Suppressor macrophage treated with lipopolysaccharide for 1 hour (primary cell): ENCODE measurements around the gene FGFRL1.

Experiments
- DNase-seq, 3 donors: peaks; one replicate each; pipeline ENCODE4 v3.0.0-alpha.2; 2020 to 2022

FGFRL1 gene, protein sequence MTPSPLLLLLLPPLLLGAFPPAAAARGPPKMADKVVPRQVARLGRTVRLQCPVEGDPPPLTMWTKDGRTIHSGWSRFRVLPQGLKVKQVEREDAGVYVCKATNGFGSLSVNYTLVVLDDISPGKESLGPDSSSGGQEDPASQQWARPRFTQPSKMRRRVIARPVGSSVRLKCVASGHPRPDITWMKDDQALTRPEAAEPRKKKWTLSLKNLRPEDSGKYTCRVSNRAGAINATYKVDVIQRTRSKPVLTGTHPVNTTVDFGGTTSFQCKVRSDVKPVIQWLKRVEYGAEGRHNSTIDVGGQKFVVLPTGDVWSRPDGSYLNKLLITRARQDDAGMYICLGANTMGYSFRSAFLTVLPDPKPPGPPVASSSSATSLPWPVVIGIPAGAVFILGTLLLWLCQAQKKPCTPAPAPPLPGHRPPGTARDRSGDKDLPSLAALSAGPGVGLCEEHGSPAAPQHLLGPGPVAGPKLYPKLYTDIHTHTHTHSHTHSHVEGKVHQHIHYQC

GRCh38 chr4:1011022-1011665 is at the start of gene FGFRL1:
Gene FGFRL1 (plus strand): TSS chr4:1011626. CDS start chr4:1012486, 860 bp downstream.
- peak; percentile 88 to 98 (median 96) for DNase-seq

GRCh38 chr4:962231-963208 is 48.9 kb upstream of the FGFRL1 start:
- DNase-seq: no peak

GRCh38 chr4:963276-964225 is 47.9 kb upstream of the FGFRL1 start:
- no peak for DNase-seq

DNA sequence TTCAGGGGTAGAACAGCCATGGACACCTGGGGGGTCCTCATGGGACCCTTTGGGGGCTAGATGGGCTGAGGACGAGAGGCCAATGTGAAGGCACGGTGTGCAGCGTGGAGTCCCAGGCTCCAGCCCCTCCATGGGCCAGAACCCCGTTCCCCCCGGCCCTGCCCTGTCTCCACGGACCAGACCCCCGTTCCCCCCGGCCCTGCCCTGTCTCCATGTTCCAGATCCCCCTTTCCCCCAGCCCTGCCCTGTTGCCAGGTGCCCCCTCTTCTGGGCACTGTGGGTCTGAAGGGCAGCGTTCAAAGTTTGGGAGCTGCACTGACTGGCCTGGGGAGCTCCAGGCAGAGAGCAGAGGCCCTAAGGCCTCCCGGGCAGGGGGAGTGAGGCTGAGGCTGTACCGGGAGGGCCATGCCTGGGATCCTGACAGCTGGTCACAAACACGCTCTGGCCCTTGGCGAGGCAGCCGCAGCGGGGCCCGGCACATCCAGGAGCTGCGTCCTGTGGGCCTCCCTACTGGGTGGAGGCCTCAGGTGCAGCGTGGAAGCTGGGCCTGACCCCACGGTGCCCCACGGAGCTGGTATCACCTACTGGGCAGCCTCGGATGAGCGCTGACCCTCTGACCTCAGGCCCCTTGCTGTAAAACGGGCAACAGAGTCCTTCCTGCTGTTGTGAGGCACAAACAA is 46.9 kb upstream of the FGFRL1 start:
- DNase-seq: no peak

DNA sequence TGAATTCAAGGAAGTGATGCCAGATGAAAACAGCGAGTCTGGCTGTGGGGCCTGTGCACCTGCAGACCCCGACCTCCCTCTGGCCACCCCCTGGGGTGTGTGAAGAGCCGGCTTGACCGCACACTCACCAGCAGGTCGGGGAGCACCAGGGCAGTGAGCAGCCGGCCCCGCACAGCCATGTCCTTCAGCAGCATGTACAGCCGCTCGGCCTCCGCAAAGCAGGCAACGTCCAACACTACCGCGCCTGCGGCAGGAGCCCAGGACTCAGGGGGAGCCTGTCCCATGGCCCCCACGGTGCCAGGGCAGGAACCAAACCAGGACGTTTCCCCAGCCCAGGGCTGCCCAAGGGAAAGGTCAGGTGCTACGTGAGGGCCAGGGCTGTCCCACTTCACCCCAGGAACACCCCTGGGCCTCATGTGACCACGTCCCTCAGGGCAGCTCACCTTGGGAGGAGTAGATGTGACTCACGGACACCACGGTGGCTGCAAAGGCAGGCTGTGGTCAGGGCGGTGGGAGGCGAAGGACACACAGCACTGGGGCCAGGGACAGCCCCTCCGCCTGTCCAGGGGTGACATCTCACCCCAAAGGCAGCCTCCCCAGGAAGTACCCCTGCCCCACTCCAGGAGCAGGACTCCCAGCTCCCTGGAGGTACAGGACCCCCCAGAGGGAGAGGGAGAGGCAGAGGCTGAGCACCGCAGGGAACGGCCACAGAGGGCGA is 46.2 kb upstream of the FGFRL1 start:
- DNase-seq: no peak

GRCh38 chr4:965766-966134 is 45.7 kb upstream of the FGFRL1 start:
- DNase-seq: no peak

DNA sequence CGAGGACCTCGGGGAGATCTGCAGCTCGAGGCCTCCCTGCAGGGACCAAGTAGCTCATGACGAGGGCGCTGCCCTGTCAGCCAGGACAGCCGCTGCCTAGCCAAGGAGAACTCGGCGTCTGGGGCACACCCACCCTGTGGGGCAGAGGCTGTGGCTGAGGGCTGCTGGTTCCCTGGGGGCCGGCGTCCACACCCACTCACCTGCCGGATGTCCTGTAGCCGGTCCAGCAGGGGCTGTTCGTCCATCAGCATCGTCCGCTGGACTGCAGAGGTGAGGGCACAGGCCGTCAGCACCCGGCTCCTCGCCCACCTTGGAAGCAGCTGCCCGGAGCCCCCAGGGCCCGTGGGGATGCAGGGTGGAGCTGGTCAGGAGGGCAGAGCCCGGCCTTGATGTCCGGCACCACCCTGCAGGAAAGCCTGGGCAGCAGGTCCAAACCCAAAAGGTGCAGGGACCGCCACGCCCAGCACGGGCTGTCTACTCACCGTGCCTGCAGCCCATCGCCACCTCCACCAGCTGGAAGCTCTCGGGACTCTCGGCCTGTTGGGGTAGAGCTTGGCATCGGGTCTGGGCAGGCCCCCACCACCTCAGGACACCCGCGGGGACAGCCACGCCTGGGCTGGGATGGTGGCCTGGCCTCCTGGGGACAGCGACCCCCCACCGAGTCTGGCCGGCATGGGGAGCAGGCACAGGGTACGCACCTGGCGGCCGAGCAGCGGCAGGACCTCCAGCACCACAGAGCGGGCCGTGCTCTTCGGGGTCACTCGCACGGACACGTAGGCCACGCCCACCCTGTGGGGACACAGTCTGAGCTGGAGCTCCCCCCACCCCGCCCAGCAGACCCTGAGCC is 44.9 kb upstream of the FGFRL1 start:
- no peak for DNase-seq

DNA sequence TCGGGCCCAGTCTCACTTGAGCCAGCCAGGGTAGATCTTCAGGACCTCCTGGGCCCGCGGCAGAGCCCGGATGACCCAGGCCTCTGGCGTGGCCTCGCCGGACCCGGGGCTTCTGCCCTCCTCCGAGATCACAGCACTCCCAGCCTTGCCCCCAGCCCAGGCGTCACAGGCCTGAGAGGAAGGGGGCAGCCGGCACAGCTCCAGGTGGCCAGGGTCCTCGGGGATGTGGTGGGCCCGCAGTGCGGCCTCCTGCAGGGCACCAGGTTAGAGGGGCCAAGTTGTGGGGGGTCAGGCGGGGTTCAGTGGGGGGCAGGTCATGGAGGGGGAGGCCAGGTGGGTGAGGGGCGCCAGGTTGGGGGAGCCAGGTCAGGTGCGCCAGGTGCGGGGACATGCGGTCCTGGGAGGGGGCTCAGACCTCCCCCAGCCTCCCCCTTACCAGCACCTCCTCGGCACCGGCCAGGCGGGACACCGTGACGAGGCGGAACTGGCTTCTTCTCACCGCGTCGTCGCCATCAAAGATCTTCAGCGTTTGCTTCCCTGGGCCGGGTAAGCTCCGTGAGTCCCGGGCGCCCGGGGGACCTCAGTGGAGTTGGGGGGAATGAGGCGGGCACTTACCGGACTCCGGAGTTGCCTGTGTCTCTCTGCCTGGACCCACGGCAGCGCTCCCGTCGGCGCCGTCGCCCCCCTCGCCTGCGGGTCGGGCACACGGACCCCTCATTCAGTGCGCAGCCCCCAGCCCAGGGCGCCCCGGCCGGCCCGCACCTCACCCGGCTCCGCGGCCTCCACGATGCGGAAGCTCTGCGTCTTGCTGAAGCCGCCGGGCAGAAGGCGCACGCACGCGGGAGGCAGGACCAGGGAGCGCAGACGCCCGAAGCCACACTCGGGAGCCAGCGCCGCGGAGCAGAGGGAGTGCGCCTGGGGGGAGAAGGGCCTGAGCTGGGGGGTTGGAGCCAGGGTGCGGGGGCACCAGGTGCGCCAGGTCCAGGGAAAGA is 44.0 kb upstream of the FGFRL1 start:
- peak in 2 of 3 donors; percentile 14 to 49 for DNase-seq

GRCh38 chr4:968221-968620 is 43.2 kb upstream of the FGFRL1 start:
- no peak for DNase-seq

DNA sequence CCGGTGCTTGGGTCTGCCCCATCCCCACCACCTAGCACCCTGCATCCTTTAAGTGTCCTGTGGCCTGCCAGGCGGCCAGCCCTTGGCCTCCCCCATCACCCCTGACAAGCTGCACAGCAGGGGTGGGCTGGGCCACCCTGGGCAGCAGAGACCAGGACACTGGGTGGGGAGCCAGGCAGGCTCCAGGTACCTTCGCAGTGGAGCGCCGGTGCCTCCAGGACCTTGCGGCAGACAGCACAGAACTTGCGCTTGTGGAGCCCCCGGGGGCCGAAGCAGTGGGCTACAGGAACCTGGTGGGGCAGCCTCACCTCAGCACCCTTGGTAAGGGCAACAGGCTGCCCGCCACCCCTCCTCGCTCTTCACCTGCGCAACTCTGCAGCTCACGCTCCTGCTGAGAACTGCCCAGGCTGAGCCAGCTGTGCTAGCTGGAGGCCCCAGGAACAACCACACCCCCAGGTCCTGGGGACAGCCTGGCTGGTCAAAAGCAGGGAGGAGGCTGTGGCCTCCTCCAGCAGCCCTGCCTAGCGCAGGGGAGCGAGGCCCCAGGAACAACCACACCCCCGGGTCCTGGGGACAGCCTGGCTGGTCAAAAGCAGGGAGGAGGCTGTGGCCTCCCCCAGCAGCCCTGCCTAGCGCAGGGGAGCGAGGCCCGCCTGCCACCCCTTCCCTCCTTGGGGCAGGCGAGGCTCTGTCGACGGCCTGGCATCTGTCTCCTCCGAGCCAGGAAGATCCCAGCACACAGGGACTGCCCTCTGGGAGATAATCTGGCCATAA is 42.6 kb upstream of the FGFRL1 start:
- DNase-seq: no peak

DNA sequence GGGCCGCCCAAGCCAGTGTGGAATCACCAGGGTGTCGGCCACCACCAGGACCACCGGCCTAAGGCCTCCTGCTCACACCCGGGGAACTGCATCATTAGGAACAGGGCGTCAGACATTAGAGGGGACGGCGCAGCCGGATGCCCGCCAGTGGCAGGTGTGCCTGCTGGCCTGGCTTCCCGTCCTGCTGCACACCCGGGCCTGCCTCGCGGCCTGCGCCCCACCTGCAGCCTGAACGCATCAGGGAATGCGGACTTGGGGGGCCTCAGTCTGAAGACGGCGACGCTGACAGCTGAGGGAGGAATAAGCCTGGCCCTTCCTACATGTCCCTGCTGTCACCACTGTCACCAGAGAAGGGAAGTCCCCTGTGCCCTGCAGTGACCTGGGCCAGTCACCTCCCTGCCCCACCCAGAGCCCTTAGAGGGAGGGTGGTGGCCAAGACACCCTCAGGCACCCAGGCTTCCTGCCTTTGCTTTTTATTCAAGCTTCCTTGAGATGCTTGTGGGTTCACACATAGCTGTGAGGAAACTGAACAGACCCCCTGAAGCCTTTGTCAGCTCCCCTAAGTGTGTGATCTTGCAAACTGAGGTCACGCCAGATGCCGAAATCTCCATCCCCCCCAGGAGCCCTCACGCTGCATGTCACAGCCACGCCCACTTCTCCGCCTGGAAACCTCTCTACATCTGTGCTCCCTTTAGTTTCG is 41.2 kb upstream of the FGFRL1 start:
- peak in 2 of 3 donors; percentile 12 to 40 for DNase-seq

DNA sequence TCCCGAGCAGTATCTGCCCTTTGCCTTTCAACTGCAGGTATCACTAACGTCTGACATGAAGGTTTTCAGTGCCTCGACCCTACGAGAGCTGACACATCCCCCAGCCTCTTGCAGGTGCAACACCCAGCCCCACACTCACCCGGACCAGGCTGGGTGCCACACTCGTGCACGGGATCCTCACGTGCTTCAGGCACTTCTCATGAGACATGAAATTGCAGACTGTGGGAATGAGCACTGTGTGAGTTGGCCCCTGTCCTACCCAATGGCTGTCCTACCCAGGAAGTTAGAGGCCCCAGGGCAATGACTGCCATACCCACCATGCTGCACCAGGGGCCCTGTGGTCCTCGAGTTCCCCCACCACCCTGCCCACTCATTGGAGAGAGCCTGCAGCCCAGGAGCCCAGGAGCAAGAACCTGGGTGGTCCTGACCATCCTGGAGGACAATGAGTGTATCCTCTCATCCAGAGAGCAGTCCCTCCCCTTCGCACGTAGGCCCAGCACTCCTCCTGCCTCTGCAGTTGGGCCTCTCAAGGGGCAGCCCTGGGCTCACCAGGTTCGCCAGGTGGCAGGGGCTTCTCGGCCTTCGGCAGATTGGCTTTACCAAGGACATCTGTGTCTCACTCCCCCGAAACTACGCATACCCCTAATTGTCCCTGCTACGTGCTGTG is 40.4 kb upstream of the FGFRL1 start:
- DNase-seq: no peak

DNA sequence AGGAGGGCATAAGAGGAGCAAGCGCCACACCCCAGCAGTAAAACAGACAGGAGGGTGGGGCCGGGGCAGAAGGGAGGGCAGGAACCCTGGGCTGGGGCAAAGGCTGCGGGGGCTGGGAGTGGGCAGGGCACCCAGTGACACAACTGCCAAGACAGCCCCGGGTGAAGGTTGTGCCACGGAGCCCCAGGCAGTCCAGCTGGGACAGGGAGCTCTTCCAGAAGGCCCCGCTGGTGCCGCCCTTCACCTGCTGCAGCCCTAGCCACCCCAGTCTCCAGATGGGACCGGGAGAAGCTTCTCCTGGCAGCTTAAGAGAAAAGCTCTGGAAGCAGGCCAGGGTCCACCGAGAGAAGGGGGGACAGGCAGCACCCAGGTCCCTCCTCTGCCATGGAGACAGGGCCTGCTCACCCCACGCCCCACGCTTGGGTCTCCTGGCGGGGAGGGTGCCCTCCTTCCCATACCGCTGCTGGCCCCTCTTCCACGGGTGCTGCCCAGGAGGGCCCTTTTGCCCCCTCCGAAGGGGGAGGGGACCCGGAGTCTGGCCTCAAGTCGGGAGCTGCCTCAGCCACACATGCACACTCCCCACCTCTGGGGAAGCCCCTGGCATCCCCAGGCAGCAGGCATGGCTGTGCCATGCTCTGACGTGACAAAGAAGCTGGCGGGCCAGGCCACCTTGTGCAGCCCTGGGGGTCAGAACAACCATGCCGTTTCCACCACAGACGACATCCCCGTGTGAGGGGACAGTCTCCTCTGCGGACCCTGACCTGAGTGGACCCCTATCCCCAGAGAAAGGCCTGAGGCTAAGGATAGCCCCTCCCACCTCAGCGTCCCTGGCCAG is 39.5 kb upstream of the FGFRL1 start:
- no peak for DNase-seq

DNA sequence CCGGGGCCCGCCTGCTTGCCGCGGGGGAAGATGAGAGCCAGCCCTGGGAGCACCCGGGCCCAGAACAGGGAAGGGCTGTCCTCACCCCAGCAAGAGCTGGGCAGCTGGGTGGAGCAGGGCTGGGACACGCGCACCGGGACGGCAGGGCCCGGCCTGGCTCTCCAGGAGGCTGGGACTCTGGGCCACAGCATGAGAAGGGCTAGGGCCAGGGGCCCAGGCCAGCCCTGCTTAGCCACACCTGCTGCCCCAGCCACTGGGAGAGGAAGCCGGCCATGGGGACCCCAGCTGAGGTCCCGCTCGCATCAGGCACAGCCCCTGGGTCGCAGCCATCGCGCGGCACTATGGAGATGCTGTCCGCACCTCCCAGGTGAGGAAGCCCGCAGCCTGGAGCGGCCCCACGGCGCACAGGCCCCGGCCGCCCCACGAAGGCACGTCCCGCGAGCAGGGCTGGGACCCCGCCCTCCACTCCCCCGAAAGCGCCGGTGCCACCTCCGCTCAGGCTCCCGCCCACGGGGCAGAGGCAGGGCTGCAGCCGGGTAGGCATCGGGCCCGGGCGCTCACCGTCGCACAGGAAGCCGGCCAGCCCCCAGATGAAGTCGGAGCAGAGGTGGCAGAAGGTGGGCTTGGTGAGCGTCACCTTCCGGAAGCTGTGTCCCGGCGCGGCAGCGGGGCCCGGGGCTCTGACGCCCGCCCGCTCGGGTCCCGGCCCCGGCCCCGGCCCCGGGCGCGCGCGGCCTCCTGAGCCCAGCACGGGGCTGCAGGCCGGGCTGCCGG is 38.6 kb upstream of the FGFRL1 start:
- peak in 2 of 3 donors; percentile 45 to 65 for DNase-seq
